GM12874 (cell line): ENCODE results near the gene SLC48A1.

Experiments
- TF ChIP-seq, protein P1 (sequence below): IDR thresholded peaks from 2 replicates; pipeline ENCODE4 v1.5.1; 2011; ENCODE audit warnings: low read depth, mild to moderate bottlenecking, control low read depth, low read length, moderate library complexity; ENCODE audit not compliant: insufficient read depth

SLC48A1 gene

DNA sequence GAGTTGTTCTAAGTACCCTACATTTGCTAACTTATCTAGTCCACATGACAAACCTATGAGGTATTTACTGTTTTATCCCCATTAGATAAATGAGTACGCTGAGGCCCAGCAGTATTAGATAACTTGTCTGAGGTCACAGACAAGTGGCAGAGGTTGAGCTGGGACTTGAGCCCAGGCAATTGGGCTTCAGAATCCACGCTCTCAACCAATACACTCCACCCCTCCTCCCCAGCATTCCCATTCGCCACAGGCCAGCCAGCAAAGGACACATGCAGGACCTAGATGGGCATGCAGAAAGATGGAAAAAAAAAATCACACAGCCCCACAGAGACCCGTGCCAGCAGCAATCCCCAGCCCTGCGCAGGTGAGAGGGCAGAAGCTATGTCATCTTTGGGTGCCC, 34.3 kb downstream of the SLC48A1 start:
- TF ChIP-seq, protein P1, sequence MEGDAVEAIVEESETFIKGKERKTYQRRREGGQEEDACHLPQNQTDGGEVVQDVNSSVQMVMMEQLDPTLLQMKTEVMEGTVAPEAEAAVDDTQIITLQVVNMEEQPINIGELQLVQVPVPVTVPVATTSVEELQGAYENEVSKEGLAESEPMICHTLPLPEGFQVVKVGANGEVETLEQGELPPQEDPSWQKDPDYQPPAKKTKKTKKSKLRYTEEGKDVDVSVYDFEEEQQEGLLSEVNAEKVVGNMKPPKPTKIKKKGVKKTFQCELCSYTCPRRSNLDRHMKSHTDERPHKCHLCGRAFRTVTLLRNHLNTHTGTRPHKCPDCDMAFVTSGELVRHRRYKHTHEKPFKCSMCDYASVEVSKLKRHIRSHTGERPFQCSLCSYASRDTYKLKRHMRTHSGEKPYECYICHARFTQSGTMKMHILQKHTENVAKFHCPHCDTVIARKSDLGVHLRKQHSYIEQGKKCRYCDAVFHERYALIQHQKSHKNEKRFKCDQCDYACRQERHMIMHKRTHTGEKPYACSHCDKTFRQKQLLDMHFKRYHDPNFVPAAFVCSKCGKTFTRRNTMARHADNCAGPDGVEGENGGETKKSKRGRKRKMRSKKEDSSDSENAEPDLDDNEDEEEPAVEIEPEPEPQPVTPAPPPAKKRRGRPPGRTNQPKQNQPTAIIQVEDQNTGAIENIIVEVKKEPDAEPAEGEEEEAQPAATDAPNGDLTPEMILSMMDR = no peak

DNA sequence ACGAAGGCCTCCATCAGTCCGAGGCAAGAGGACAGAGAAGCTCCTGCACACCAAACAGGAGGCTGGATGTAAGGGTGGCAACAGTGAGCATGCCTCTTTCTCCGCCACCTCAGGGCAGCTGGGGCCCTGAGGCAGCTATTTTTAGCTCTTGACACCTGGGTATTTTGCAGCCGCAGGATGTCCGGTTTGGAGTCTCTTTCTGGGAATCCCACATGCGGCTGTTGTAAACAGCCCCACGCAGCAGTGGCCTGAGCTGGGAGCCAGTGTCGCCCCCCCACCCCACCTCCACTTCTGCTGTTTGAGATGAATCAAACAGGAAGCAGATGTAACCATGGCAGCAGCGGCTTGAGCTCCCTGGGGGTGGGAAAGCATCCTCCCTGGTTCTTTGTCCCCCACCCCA, 35.0 kb downstream of the SLC48A1 start:
- TF ChIP-seq, protein P1 = no peak

DNA sequence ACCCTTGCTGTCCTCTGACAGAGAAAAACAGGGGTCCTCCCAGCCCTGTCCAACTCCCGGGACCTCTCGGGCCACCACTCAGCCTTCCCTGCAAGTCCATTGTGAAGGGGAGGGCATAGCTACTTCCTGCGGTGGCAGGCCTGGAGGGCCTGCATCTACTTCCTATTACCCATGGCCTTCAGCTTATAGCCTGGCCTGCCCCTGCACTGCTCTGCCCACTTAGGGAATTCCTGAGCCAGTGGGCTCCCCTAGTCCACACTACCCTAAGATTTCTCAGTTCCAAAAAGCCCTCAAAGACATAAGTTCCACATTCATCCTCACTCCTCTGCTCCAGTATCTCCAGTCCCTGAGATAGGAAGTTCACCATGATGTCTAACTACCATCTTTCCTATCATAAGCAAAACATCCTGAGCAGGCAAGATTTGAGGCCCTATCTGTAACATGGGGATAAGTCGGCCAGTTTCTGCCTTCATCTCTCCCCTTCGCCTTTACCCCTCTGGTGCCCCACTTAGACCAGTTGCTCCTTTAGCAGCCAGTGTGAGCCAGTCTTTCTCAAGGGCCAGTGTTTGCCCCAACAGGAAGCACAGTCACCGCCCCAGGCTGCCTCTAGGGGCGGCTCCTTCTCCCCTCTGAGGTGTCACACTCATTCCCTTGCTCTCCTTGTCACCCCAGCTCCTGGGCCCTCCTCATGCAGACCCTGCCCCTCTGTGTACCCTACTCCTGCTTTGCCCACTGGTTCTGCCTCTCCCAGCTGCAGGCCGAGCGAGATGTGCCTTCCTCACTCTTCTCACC, 35.7 kb downstream of the SLC48A1 start:
- TF ChIP-seq, protein P1 = peak; percentile 38; the same call in 1 of the 2 replicates

DNA sequence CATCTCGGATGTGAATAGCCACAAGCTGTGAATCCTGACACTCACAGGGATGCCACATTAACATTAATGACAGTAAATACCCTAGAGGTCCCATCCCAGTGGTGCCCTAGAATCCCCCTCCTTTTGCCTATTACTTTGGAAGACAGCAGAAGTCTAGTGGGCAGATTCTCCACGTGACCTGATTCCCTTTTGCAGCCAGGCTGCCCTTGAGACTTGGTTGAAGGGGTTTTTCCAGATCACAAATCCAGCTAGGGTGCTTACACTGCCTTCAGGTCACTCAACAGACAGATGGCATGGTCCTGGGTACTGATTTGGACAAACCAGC, 38.0 kb downstream of the SLC48A1 start:
- TF ChIP-seq, protein P1 = no peak

DNA sequence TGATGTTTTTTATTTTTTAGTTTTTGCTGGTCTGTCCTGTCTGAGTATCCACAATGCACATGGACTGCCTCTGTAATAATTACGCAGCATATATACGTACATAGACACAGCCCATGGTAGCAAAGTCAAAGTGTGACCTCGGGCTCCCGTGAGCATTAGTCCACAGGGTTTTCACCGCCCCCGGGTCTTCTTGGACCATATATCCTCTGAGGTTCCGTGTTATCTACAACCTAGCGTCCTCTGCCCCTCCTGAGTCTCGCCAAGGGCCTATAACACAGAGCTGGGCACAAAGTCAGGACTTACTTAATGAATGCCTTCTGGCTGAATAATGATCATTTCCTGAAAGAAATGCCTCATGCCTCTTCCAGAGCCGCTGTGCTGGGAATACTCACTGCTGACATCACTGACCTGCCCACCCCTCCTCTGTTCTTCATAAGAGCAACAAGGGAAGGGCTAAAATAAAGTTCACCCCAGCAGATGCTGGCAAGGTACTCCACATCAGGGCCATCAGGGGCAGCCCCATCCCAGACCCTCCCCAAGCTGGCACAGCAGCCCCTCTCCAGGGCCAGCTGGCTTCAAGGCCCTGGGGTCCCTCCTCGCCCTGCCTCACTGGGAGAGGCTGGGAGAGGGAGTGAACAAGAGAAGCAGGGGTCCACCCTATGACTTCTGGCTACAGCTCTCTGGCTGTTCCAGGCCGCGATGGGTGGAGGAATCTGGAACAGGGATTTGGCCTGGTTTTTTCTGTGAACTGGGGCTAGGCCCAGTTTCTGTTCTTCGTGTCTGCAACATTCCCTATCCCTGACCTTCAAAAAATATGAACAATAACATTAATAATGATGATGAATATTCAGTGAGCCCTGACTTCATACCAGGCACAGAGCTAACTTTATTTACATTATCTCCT, 38.8 kb downstream of the SLC48A1 start:
- TF ChIP-seq, protein P1 = no peak

DNA sequence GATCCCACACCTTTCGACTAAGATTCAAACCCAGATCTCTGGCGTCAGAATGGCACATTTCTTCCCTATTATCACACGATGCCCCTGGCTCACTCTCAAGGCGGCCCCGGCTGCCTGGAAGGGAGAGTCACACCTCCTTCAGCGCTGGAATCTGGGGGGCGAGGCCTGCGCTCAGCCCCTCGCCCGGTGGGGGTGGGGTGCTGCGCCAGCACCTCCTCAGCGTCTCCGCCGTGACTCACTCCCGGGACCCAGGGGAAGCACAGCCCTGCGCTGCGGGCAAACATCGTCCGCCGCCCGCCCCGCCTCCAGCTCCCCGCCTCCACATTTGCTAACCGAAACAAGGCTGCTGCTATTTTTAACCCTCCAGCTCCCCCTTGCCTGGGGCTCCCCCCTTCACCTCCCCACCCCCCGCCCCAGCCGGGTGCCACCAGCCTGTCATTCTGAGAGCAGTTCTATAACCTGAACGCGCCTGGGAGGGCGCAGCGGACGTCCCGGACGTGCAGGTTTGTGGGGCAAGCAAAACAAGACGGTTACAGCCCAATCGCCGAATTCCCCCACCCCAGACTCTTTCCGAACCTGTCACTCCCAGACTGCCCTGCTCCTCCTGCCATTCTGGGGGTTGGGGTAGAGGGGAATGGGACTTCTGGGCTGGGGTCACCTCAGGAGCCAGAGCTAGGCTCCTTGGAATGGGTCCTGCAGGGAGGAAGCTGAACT, 39.9 kb downstream of the SLC48A1 start:
- TF ChIP-seq, protein P1 = 0 out of 2 replicates have a peak, but pooled peaks have one; percentile 5
